Measurements from ENCODE around the gene DLG2.

DNA sequence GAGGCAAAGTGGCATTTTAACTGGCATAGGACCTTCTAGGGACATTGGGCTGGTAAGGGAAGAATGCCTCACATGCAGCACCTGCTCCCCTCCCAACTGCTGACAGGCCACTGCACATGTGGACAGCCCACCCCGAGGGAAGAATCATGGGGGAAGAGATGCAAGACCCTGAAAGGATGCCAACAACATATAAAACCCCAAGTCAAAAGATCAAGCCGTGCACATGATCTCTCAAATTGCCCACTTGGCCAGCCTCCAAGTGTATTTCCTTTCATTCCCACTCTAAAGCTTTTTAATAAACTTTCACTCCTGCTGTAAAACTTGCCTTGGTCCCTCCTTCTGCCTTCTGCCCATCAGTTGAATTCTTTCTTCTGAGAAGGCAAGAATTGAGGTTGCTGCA is 1393.1 kb downstream of the DLG2 start:
- TF ChIP-seq EZH2phosphoT487 (IDR thresholded peaks at IDR 0.05; ENCODE audit: low read depth): no peak
- TF ChIP-seq, protein P1, sequence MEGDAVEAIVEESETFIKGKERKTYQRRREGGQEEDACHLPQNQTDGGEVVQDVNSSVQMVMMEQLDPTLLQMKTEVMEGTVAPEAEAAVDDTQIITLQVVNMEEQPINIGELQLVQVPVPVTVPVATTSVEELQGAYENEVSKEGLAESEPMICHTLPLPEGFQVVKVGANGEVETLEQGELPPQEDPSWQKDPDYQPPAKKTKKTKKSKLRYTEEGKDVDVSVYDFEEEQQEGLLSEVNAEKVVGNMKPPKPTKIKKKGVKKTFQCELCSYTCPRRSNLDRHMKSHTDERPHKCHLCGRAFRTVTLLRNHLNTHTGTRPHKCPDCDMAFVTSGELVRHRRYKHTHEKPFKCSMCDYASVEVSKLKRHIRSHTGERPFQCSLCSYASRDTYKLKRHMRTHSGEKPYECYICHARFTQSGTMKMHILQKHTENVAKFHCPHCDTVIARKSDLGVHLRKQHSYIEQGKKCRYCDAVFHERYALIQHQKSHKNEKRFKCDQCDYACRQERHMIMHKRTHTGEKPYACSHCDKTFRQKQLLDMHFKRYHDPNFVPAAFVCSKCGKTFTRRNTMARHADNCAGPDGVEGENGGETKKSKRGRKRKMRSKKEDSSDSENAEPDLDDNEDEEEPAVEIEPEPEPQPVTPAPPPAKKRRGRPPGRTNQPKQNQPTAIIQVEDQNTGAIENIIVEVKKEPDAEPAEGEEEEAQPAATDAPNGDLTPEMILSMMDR (IDR thresholded peaks at IDR 0.05; ENCODE audit: low read depth, low read length): no peak
